Right lobe of liver (tissue), 6 donors: ENCODE measurements around the gene CPE. TPM values are rescaled to one million over a fixed set of nuclear protein-coding genes. Genes with fewer than 3 reads are reported as not detected.

Experiments used
- ATAC-seq, 4 donors: fragments of 200-7000 bp; cut with Tn5 transposase; one replicate each; pipeline ENCODE4 v1.9.1; 2020; ENCODE audit warnings: mild to moderate bottlenecking in 4 of 4, moderate library complexity in 4 of 4
- DNase-seq, 3 donors: peaks; one replicate each; pipeline ENCODE4 v3.0.0-alpha.2; 2020
- H3K27ac ChIP-seq, 3 donors: fragments of 200-600 bp; one replicate each; pipeline ENCODE4 v1.8.0; 2022
- H3K27me3 ChIP-seq, 2 donors: fragments of 200-600 bp; one replicate each; pipeline ENCODE4 v1.8.0; 2022
- H3K36me3 ChIP-seq, 4 donors: fragments of 200-600 bp; sonication (generic) in 1 of 4; one replicate each; pipeline versions ENCODE4 v1.5.1 to v1.8.0; 2017 to 2022; ENCODE audit warnings: control low read depth in 1 of 4
- H3K4me1 ChIP-seq, 4 donors: fragments of 200-600 bp; sonication (generic) in 1 of 4; one replicate each; pipeline versions ENCODE4 v1.5.1 to v1.8.0; 2017 to 2022; ENCODE audit warnings: control low read depth in 1 of 4
- H3K4me3 ChIP-seq, 3 donors: fragments of 200-600 bp; one replicate each; pipeline ENCODE4 v1.8.0; 2022
- H3K9me3 ChIP-seq, 4 donors: fragments of 200-600 bp; sonication (generic) in 1 of 4; one replicate each; pipeline versions ENCODE4 v1.5.1 to v1.8.0; 2017 to 2022; ENCODE audit warnings: control low read depth in 1 of 4
- CTCF ChIP-seq, 4 donors: fragments of 200-600 bp in 3 of 4; fragments of 450-650 bp in 1 of 4; IDR thresholded peaks; one replicate each; pipeline versions ENCODE4 v1.5.1 to v1.8.0; 2016 to 2022; ENCODE audit warnings: antibody characterized with exemption in 4 of 4, mild to moderate bottlenecking in 2 of 4
- POLR2A ChIP-seq: fragments of 450-650 bp; IDR thresholded peaks from one replicate; pipeline ENCODE4 v1.6.1; 2017; ENCODE audit warnings: antibody characterized with exemption, mild to moderate bottlenecking
- WGBS: methylation state at CpG from one replicate; pipeline ENCODE4 v1.1.6; 2018; ENCODE audit warnings: low coverage, low lambda C conversion rate; ENCODE audit not compliant: insufficient coverage; ENCODE audit errors: missing lambda C conversion rate; 5-methylcytosine and 5-hydroxymethylcytosine counted together
- intact Hi-C, 2 donors: fragments of 100-400 bp; cut with DNase I; formaldehyde crosslinking; loops; one replicate each; pipeline versions ENCODE4 v1.11.2 to v1.14.1; 2022
- total RNA-seq, 6 experiments: library from RNA; depleted of rRNA in 2 of 6; stranded (reverse); fragments of >200 nt in 2 of 6; fragmentation: NEBNext Ultra II Directional in 3 of 6; extraction: Animal tissue kit (Norgen Biotek cat#: 25700) in 3 of 6; gene quantifications; one replicate each; pipeline versions ENCODE4 v1.1.0 to v1.2.4, GENCODE V29; 2016 to 2023
- donor health status: DM: no; HTN: yes; CAD: no.
- donor health status: DM: no; HTN: no; CAD: no.
- donor health status: DM: no; HTN: no; CAD: no.
- donor health status: DM: no; HTN: yes; CAD: no.
- donor health status: DM: no; HTN: yes; CAD: no.

CPE gene
- total RNA-seq, 6 experiments from 2014 or later: 4.2 to 17.3 (median 9.4) TPM

GRCh38 chr4:165532976-165533375 is 154.2 kb downstream of the CPE start:
- no peaks in the 10 kb centered on the region for H3K27me3 ChIP-seq
- intact Hi-C loops: loop anchor here in 1 of 2 donors (10.0 kb wide), 1 partner anchor 562 kb away; no protein-coding TSS in a partner anchor
- DNase-seq (no peak), ATAC-seq (no peak)
- H3K4me3 ChIP-seq: no peak overlapping the region
- H3K9me3 ChIP-seq: no peaks in the 10 kb centered on the region
- no peaks in the 10 kb centered on the region for H3K36me3 ChIP-seq
- no peaks in the 10 kb centered on the region for H3K4me1 ChIP-seq
- no peak overlapping the region for H3K27ac ChIP-seq
- 60% methylated on average over 4 of the region's 4 CpGs for WGBS
- TF ChIP-seq POLR2A (no peak), CTCF (IDR thresholded peaks at IDR 0.05) (no peak)

- Histone ChIP-seq H3K4me3 (no peak overlapping the region), H3K27me3 (no peaks in the 10 kb centered on the region), H3K27ac (no peak overlapping the region), H3K9me3 (no peaks in the 10 kb centered on the region), H3K36me3 (no peaks in the 10 kb centered on the region), H3K4me1 (no peaks in the 10 kb centered on the region)
- intact Hi-C loops: loop anchor here in 1 of 2 donors (10.0 kb wide), 1 partner anchor 558 kb away; no protein-coding TSS in a partner anchor
- ATAC-seq: peak; percentile 77 to 88 (median 80)
- WGBS: 59% methylated on average over 6 of the region's 6 CpGs
- peak; percentile 62 to 84 (median 76) for TF ChIP-seq CTCF (IDR thresholded peaks at IDR 0.05)
- TF ChIP-seq POLR2A: no peak
- no peak for DNase-seq
These were observed 158.3 kb downstream of the CPE start for GRCh38 chr4:165537028-165537648.

GRCh38 chr4:165539801-165540200 is 161.0 kb downstream of the CPE start:
- Histone ChIP-seq H3K9me3 (no peaks in the 10 kb centered on the region), H3K27me3 (no peaks in the 10 kb centered on the region), H3K4me1 (no peaks in the 10 kb centered on the region), H3K4me3 (no peak overlapping the region), H3K36me3 (no peaks in the 10 kb centered on the region), H3K27ac (no peak overlapping the region)
- intact Hi-C loops: loop anchor here (5.0 to 10.0 kb wide), 2 partner anchors 552 to 555 kb away; no protein-coding TSS in a partner anchor
- TF ChIP-seq POLR2A (no peak), CTCF (IDR thresholded peaks at IDR 0.05) (no peak)
- no peak for ATAC-seq
- DNase-seq: no peak
- 56% methylated on average over 2 of the region's 3 CpGs for WGBS

GRCh38 chr4:165540206-165540830 is 161.5 kb downstream of the CPE start:
- H3K36me3 ChIP-seq: no peaks in the 10 kb centered on the region
- no peaks in the 10 kb centered on the region for H3K27me3 ChIP-seq
- TF ChIP-seq POLR2A: no peak
- no peak for TF ChIP-seq CTCF (IDR thresholded peaks at IDR 0.05)
- H3K9me3 ChIP-seq: no peaks in the 10 kb centered on the region
- no peak for DNase-seq
- H3K4me1 ChIP-seq: no peaks in the 10 kb centered on the region
- intact Hi-C loops: loop anchor here in 1 of 2 donors (5.0 kb wide), 1 partner anchor 552 kb away; no protein-coding TSS in a partner anchor
- no peak overlapping the region for H3K4me3 ChIP-seq
- no peak overlapping the region for H3K27ac ChIP-seq
- no peak for ATAC-seq
- 78% methylated on average over 8 of the region's 9 CpGs for WGBS
